Hepatocyte (in vitro differentiated cells): Measurements from ENCODE around the gene LIPJ. TPM values are rescaled to one million over a fixed set of nuclear protein-coding genes. Genes with fewer than 3 reads are reported as not detected.

ENCODE experiments used
- DNase-seq: peaks from one replicate; pipeline ENCODE4 v3.0.0-alpha.2; 2016; ENCODE audit warnings: low spot score
- H2AFZ ChIP-seq: fragments of 200-600 bp; sonication (generic); 2 replicates; pipeline ENCODE4 v1.6.0; 2016; ENCODE audit warnings: antibody characterized with exemption, mild to moderate bottlenecking
- H3K27ac ChIP-seq: fragments of 200-600 bp; sonication (generic); 2 replicates; pipeline ENCODE4 v1.5.1; 2016; ENCODE audit warnings: mild to moderate bottlenecking
- H3K27me3 ChIP-seq: fragments of 200-600 bp; sonication (generic); 2 replicates; pipeline ENCODE4 v1.6.1; 2016
- H3K36me3 ChIP-seq: fragments of 200-600 bp; sonication (generic); replicated peaks from 2 replicates; pipeline ENCODE4 v1.5.1; 2016; ENCODE audit warnings: low read depth; ENCODE audit not compliant: insufficient read depth
- H3K4me1 ChIP-seq: fragments of 200-600 bp; sonication (generic); 2 replicates; pipeline ENCODE4 v1.5.1; 2016; ENCODE audit warnings: mild to moderate bottlenecking, moderate library complexity; ENCODE audit not compliant: insufficient read depth
- H3K4me2 ChIP-seq: fragments of 200-600 bp; sonication (generic); 2 replicates; pipeline ENCODE4 v1.6.0; 2016
- H3K4me3 ChIP-seq: fragments of 200-600 bp; sonication (generic); 2 replicates; pipeline ENCODE4 v1.5.1; 2016; ENCODE audit warnings: mild to moderate bottlenecking
- H3K79me2 ChIP-seq: fragments of 200-600 bp; sonication (generic); 2 replicates; pipeline ENCODE4 v1.6.0; 2017; ENCODE audit warnings: mild to moderate bottlenecking
- H3K9me2 ChIP-seq: fragments of 200-600 bp; sonication (generic); replicated peaks from 2 replicates; pipeline ENCODE4 v1.6.0; 2017; ENCODE audit warnings: mild to moderate bottlenecking; ENCODE audit not compliant: insufficient read depth
- H3K9me3 ChIP-seq: fragments of 200-600 bp; sonication (generic); 2 replicates; pipeline ENCODE4 v1.5.1; 2016; ENCODE audit warnings: low read depth, mild to moderate bottlenecking
- H4K20me1 ChIP-seq: fragments of 200-600 bp; sonication (generic); 2 replicates; pipeline ENCODE4 v1.6.0; 2016; ENCODE audit warnings: mild to moderate bottlenecking; ENCODE audit not compliant: insufficient read depth, poor library complexity, severe bottlenecking
- EZH2 ChIP-seq: fragments of 200-600 bp; sonication (generic); IDR thresholded peaks from 2 replicates; pipeline ENCODE4 v1.6.1; 2016; ENCODE audit warnings: antibody characterized with exemption, mild to moderate bottlenecking, borderline replicate concordance
- EZH2phosphoT487 ChIP-seq: fragments of 200-600 bp; sonication (generic); IDR thresholded peaks from one replicate; pipeline ENCODE4 v1.6.1; 2018; ENCODE audit warnings: antibody characterized with exemption, mild to moderate bottlenecking, low read depth, moderate library complexity; ENCODE audit not compliant: unreplicated experiment, severe bottlenecking
- WGBS: methylation state at CpG from one replicate; pipeline ENCODE4 v1.1.6; 2016; ENCODE audit warnings: low lambda C conversion rate; ENCODE audit errors: missing lambda C conversion rate; 5-methylcytosine and 5-hydroxymethylcytosine counted together
- polyA plus RNA-seq: library from polyadenylated mRNA; unstranded; fragments of >200 nt; fragmentation: Nextera tagmentation; extraction: Ambion mirVana; gene quantifications from 2 replicates; pipeline ENCODE4 v1.2.1, GENCODE V29; 2016
- small RNA-seq: library from RNA; depleted of rRNA; stranded (forward); fragments of <200 nt; gene quantifications from one replicate; pipeline ENCODE3, GENCODE V24; 2014
- total RNA-seq: library from RNA; depleted of rRNA; stranded (reverse); fragments of >200 nt; gene quantifications from 2 replicates; pipeline ENCODE4 v1.2.3, GENCODE V29; 2014
- TF ChIP-seq, protein P1 (sequence below): fragments of 200-600 bp; sonication (generic); IDR thresholded peaks from 2 replicates; pipeline ENCODE4 v1.5.1; 2016; ENCODE audit warnings: antibody characterized with exemption, mild to moderate bottlenecking; ENCODE audit not compliant: poor library complexity

LIPJ gene
- total and polyA plus RNA-seq, 2 experiments from 2014 or later = 0.17 TPM; not detected in 1

DNA sequence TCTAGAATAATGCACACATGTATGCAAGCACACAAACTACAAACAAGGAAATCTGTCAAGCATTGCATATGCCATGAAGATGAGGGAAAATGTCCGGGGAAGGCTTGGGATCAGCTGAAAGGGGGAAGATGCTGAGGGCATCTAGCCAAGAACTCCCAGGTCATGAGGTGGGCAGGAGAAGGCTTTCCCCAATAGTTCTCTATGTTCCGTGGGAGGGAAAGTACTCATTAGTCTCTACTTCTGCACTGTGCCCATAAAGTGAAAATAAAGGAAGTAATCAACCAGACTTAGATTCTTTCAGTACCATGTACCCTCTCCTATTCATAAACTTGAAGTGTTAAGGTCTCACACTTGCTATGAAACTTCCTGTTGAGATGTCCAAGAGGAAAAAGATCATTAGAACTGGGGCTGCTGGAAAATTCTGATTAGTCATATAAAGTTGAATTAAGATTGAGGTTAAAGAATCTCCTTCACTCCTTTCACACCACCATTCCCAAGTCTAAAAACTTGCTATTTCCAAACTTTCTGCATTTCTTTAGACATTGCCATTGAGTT lies 60.6 kb downstream of the LIPJ start:
- Histone ChIP-seq H3K9me2 (no peaks in the 10 kb centered on the region), H3K27me3 (no peaks in the 10 kb centered on the region), H4K20me1 (no peaks in the 10 kb centered on the region), H3K9me3 (no peaks in the 10 kb centered on the region), H2AFZ (no peak overlapping the region), H3K27ac (no peak overlapping the region), H3K36me3 (no peaks in the 10 kb centered on the region), H3K4me3 (no peak overlapping the region), H3K4me1 (no peaks in the 10 kb centered on the region), H3K4me2 (no peak overlapping the region), H3K79me2 (no peaks in the 10 kb centered on the region)
- TF ChIP-seq, protein P1, sequence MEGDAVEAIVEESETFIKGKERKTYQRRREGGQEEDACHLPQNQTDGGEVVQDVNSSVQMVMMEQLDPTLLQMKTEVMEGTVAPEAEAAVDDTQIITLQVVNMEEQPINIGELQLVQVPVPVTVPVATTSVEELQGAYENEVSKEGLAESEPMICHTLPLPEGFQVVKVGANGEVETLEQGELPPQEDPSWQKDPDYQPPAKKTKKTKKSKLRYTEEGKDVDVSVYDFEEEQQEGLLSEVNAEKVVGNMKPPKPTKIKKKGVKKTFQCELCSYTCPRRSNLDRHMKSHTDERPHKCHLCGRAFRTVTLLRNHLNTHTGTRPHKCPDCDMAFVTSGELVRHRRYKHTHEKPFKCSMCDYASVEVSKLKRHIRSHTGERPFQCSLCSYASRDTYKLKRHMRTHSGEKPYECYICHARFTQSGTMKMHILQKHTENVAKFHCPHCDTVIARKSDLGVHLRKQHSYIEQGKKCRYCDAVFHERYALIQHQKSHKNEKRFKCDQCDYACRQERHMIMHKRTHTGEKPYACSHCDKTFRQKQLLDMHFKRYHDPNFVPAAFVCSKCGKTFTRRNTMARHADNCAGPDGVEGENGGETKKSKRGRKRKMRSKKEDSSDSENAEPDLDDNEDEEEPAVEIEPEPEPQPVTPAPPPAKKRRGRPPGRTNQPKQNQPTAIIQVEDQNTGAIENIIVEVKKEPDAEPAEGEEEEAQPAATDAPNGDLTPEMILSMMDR = no peak
- TF ChIP-seq EZH2 = no peak
- DNase-seq = no peak
- WGBS = 88% methylated on average over 2 of the region's 2 CpGs

DNA sequence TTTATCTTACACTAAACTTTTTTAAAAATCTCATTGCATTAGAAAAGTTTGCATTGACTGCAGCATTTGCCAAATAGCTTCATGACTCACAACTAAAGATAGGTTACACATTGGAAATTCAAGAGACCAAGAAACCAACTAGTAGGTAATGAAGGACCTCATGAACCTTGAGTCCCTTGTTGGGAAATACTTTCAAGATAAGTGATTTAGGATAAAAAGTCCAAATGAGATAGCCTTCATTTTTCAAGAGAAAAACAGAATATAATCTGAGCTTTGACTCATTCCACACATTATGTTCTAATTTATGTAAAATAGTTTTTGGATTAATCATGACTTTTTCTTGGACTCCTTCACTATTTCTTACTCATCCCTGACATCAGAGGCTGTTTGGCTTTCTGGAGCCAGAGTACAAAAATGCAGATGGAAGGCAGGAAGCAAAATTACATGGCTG lies 64.6 kb downstream of the LIPJ start:
- Histone ChIP-seq H3K9me3 (no peaks in the 10 kb centered on the region), H4K20me1 (no peaks in the 10 kb centered on the region), H3K4me2 (no peak overlapping the region), H3K9me2 (no peaks in the 10 kb centered on the region), H3K36me3 (no peaks in the 10 kb centered on the region), H3K4me1 (no peaks in the 10 kb centered on the region), H3K4me3 (no peak overlapping the region), H3K27ac (no peak overlapping the region), H3K27me3 (no peaks in the 10 kb centered on the region), H3K79me2 (no peaks in the 10 kb centered on the region), H2AFZ (no peak overlapping the region)
- TF ChIP-seq, protein P1 = no peak
- DNase-seq = peak; percentile 11

DNA sequence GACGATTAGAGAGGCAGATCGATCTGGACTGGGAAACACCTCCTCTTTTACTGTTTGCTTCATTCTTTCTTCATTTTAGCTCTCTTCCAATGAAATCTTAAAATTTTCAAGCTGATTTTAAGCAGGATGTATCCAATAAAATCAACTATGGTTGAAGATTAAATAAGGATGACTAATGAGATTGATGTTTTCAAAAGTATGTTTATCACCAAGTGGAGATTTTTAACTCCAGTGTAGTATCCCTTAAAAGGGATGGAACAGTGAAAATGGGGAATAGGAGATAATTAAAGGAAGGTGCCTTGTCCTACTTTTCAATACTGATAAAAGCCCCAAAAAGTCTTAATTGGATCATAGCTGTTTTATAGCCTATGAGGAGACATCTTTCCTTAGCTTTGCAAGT lies 66.1 kb downstream of the LIPJ start:
- no peaks in the 10 kb centered on the region for H3K27me3 ChIP-seq
- WGBS = 97% methylated on average over 2 of the region's 2 CpGs
- H3K4me1 ChIP-seq = no peaks in the 10 kb centered on the region
- no peak overlapping the region for H3K27ac ChIP-seq
- H3K79me2 ChIP-seq = no peaks in the 10 kb centered on the region
- no peaks in the 10 kb centered on the region for H3K9me3 ChIP-seq
- TF ChIP-seq EZH2 = no peak
- TF ChIP-seq, protein P1 = no peak
- TF ChIP-seq EZH2phosphoT487 = no peak
- no peaks in the 10 kb centered on the region for H3K9me2 ChIP-seq
- no peaks in the 10 kb centered on the region for H3K36me3 ChIP-seq
- no peak for DNase-seq
- no peak overlapping the region for H2AFZ ChIP-seq
- no peak overlapping the region for H3K4me3 ChIP-seq
- H4K20me1 ChIP-seq = no peaks in the 10 kb centered on the region
- H3K4me2 ChIP-seq = no peak overlapping the region

Small RNA genes within 50 kb of the gene (small RNA-seq; reads per million reads assigned to genes)
- gene RF00019 = not detected

Other genes with a start within 250 kb of the LIPJ start
- 14.9 and 15.7 TPM in 2 replicates for gene RNLS, start 3.4 kb upstream of the LIPJ start, total RNA-seq
- gene RNLS, start 3.4 kb upstream of the LIPJ start, polyA plus RNA-seq = 12.8 TPM in 2 replicates
- gene LIPF, start 77.7 kb downstream of the LIPJ start, total RNA-seq = 0.12 and 1.1 TPM in 2 replicates
- gene LIPF, start 77.7 kb downstream of the LIPJ start, polyA plus RNA-seq = not detected in 2 replicates
- not detected in 2 replicates for gene LIPK, start 119.5 kb downstream of the LIPJ start, total RNA-seq
- gene LIPK, start 119.5 kb downstream of the LIPJ start, polyA plus RNA-seq = not detected in 2 replicates
- gene LIPN, start 173.3 kb downstream of the LIPJ start, total RNA-seq = 0.17 TPM in 1 of 2 replicates, not detected in the other
- not detected in 2 replicates for gene LIPN, start 173.3 kb downstream of the LIPJ start, polyA plus RNA-seq
- not detected in 2 replicates for gene LIPM, start 216.0 kb downstream of the LIPJ start, total RNA-seq
- gene LIPM, start 216.0 kb downstream of the LIPJ start, polyA plus RNA-seq = not detected in 2 replicates